C1 segment of cervical spinal cord (tissue), 14 donors: ENCODE measurements around the gene ZBTB46.
A peak's percentile ranks its signal among the peaks of the same experiment; 100 is the strongest.
"Not testable (repeated sequence)": the region's sequence is repeated elsewhere in the genome, so short reads cannot be mapped to it uniquely, and the experiment has no call there.

ENCODE experiments used
- DNase-seq, 14 donors: peaks; one replicate each; lab custom pipeline; 2025; lab: John Stamatoyannopoulos, UW

Gene ZBTB46

DNA sequence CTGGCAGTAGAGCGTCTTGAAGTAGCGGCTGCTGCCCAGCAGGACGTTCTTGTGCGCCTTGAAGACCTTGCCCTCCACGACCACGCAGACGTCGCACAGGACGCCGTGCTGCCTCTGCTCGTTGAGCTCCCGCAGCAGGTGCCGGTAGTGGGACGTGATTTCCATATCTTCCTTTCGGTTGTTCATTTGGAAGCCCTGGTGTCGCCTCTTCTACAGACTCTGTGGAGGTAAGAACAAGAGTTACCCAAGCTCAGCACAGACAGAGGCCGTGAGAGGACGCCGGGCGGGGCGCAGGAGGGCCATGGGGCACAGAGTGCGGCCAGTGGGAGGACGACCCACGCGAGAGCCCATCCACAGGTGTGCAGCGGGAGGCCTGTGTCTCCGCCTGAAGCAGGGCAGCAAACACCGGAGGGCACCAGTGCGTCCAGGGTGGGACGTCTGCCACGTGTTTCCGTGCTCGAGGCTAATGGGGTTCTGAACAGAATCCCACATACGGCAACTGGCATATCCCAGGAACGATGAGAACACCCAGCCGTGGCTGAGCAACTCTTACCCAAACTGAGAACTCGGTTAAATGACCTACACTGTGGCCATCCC lies 40.4 kb downstream of the ZBTB46 start:
- DNase-seq, result no peak

DNA sequence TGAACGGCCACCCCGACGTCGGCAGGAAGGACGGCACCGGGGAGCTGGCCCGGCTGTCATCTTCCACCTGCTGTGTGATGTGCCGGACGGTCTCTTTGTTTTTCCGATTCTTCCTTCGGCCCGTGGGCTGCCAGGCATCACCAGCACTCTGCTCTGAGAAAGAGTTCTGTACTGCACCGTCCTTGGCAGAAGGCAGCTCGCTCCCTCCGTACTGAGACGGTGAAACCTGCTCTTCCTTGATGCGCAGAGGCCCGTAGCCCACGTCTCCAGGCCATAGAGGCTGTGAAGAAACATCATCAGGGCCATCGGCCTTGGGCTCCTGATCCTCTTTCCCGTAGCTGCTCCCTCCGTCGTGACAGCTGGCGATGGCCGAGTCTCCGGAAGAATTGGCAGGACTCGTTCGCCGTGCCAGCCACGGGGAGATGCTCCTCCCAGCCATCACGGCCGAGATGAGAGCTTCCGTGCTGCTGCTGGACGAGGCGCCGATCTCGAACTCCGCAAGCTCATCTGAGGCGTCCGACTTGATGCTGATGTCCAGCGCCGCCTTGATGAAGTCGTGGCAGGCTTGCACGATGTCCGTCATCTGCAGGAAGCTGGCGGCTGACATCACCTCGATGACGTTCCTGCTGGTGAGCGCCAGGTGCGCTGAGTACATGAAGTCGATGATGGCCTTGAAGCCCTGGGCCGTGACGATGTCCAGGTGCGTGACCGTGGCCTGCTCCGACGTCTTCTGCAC lies 41.1 kb downstream of the ZBTB46 start:
- no peak for DNase-seq

DNA sequence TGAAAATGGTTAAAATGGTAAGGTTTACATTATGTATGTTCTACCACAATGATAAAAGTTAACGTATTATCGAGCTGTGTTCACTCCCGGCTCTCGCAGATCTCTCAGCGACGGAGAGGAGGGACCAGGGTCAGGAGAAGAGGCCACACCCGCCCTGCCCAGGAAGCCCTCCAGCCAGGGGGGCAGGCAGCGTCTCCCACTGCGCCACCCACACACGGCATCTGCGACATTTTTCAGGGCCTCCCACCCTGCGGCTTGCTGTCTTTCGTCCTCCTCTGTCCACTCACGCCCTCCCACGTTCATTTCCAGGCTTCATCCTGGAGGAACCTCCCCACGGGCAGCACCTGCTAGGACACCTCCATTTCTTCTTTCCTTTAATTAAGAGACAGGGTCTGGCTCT lies 43.3 kb downstream of the ZBTB46 start:
- DNase-seq, result no peak

DNA sequence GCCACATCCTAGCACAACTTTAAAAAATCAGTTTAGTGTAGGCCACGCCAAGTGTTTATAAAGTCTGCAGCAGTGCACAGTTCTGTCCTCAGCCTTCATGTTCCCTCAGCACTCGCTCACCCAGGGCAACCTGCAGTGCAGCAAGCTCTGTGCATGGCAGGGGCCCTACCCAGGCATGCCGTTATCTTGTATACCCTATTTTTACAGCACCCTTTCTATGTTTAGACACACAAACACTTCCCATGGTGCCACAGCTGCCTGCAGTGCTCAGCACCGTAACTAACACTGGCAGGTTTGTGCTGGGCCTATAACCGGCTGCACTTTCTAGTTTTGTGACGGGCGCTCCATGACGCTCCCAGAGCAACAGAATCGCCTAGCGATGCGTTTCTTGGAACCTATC lies 43.8 kb downstream of the ZBTB46 start:
- no peak for DNase-seq

DNA sequence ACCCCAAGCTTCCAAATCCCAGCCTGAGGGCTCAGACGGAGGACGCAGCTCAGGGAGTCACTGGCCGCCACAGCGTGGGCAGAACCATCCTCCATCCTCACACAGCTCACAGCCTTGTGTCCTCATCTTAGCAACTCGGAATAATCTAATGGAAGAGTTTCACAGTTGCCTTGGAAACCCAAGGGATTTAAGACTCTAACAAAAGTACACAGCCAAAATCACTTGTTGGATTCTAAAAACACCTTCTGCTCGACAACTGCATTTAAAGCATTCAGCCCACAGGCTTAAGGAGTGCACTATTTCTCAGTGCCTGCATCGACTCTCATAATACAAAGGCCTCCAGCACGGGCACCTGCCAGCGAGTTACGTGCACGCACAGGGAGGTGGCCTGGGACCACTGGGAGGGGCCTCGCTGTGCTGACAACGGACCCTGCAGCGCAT lies 45.4 kb downstream of the ZBTB46 start:
- DNase-seq, result no peak

DNA sequence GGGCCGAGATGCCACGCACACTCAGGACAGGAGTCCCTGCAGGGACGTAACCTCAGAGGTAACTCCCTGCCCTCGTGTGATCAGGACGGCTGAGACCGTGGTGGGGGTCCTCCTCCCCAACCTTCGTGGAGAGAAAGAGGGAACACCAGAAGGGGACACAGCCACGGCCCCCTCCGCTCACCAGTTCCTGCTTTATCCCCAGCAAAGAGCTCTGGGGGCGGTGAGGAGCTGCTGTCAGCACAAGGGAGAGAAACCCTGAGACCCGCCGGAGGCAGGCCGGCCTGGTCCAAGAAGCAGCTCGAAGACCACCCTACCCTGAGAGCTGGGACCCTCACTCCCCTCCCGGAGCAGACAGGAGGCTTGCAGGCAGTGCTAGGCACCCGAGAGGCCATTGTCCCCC lies 47.1 kb downstream of the ZBTB46 start:
- DNase-seq, result no peak

DNA sequence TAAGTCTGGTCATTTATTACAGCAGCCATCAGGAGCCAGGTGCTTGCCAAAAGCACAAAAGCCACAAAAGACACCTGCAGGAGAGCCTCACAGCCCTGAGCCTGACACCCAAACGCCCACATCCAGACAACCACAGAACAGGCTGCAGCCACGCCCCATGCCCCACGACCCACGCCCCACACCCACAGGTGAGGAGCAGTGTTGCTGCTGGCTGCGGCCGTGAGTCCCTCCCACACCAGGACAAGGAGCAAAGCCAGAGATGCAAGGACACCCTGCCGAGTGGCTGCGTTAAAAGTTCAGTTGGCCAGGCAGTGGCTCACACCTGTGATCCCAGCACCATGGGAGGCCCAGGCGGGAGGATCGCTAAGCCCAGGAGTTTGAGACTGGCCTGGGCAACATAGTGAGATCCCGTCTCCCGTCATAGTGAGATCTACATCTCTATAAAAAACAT lies 48.5 kb downstream of the ZBTB46 start:
- DNase-seq, result no peak

DNA sequence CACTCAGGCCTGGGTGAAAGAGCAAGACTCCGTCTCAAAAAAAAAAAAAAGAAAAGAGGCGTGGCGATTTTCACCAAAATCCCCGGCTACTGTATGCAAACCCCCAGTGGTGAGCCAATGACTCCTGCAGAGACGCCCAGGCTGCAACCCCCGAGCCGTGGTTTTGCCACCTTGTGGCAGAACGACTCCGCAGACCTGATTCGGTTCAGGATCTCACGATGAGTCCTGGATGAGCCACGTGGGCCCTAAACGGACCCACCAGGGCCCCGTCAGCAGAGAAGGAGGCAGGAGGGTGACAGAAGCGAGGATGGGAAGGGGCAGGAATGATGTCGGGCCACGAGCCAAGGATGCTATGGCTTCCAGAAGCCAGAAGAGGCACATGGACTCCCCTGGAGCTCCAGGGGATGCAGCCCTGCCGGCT lies 49.0 kb downstream of the ZBTB46 start:
- no peak for DNase-seq

DNA sequence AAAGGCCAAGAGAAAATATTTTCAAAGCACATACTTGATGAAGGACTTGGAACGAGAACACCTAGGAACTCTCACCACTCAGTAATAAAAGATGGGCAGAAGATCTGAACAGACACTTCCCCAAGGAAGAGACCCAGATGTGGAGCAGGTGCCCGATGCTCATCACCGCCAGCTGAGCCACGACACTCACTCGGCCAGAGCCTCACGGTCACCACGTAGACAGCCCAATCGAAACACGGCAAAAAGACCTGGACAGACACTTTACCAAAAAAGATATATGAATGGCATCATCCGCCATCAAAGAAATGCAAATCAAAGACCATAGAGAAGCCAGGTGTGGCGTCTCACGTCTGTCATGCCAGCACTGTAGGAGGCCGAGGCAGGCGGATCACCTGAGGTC lies 49.9 kb downstream of the ZBTB46 start:
- DNase-seq, result no peak

DNA sequence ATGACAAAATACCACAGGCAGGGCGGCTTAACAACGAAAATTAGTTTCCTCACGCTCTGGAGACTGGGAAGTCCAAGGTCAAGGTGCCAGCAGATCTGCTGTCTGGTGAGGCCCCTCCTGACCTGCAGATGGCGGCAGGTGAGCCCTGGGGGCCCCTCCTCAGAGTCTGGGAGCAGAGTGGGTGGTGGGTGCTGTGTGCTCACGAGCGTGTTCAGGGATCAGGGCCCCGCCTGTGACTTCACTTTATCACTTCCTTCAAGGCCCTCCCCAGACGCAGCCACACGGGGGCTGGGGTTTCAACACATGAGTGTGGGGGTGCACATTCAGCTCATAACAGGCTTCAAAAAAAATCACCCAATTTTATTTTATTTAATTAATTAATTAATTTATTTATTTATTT lies 52.2 kb downstream of the ZBTB46 start:
- DNase-seq, result no peak

DNA sequence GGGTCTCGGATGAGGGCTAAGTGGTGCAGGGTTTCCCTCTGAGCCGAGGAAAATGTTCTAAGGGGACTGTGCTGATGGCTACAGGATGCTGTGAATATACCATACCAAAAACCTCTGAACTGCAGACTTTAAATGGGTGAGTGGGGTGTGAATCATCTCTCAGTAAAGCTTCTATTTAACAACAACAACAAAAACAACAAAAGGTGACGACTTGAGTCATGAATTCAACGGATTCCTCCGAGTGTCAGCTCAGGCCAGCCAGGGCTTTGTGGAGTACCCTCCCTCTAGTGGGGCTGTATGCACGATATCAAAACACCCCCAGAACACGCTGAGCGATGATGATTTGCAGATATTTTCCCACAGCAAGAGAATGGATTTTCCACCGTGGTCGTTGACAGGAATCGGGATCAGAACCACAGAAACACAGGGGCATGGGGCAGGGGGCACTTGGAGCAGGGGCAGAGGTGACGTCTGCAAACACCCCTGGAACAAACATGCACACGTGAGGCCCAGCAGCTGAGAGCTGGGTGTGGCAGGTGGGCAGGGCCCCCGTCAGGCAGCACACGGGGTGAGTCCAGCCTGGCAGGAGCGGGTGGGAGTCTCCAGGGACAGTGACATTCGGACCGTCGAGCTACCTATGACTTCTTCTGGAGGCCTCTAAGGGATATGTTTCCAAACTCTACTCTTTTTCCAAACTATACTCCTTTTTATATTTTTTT lies 52.9 kb downstream of the ZBTB46 start:
- DNase-seq, result no peak

DNA sequence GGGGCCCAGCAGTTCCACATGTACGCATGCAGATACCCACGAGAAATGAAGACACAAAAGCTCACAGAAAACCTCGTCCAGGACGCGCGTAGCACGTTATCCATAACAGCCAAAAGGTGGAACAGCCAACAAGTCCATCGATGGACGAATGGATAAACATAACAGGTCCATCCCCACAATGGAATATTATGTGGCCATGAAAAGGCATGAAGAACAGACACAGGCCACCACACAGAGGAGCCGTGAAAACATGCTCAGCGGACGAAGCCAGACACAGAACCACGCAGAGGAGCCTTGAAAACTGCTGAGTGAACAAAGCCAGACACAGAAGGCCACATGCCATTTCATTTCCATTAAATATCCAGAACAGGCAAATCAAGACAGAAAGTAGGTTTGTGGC lies 53.5 kb downstream of the ZBTB46 start:
- DNase-seq, result no peak

DNA sequence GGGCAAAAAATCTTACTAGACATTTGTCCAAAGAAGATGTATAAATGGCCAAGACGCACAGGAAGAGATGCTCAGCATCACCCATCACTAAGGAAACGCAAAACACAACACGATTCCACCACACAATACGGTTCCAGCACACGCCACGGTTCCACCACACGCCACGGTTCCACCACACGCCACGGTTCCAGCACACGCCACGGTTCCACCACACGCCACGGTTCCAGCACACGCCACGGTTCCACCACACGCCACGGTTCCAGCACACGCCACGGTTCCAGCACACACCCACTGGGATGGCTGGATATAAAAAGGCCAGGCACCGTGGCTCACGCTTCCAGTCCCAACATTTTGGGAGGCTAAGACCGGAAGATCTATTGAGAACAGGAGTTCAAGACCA lies 54.2 kb downstream of the ZBTB46 start:
- DNase-seq, result not testable (repeated sequence)

DNA sequence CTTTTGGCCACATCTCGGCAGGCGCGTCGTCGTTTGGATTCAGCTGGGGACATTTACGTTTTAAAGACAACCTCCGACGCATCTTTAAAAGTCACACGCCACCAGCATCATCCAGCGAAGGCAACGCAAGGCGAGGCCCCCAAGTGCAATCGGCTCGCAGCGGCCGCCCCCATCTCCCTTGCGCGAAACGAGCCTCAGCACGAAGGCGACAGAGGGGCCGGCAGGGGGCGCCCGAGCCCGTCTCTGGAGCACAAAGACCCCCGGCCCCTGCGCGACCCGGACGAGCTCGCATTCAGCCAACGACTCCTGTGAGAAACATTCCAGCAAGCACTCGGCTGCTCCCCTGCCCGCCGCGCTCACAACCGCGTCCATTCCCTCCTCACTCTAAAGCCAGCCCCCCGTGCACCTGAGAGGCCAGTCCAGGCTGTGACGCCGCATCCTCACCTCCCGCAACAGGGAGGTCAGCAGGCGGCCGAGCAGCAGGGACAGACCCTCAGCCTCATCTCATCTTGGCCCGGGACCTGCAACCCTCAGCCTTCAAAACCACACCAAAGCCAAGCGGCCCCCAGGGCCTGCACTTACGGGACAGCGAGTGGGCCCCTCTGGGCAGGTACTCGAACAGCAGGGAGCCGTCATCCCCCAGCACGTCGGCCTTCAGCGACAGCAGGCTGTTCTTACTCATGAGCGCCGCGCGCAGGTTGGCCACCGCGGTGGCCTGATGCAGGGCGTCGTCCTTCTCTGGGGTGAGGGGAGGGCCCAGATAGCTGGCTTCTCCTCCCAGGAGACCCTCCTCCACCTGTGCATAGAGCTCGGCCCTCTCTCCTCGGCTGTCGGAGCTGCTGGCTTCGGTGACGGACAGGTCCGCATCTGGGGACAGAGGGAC lies 55.7 kb downstream of the ZBTB46 start:
- peak in 7 of 14 donors; percentile 9 to 37 (median 15) for DNase-seq

DNA sequence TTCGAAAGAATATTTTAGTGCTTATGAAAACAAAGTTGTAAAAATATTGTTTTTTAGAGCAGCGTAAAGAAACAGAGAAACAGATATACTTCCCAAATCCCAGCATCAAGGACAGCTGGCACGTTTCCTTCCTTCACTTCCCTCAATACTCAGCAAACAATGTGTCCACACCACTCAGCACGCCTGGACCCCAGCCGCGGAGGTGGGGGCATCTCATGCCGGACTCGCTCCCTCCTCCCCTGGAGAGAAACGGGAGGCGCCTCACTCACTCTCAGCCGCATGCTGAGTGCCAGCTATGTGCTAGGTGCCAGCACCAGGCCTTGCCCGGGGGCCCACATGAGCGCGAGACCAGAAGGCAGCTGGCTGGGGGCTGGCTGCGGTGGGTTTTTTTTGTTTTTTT lies 56.8 kb downstream of the ZBTB46 start:
- DNase-seq, result no peak

DNA sequence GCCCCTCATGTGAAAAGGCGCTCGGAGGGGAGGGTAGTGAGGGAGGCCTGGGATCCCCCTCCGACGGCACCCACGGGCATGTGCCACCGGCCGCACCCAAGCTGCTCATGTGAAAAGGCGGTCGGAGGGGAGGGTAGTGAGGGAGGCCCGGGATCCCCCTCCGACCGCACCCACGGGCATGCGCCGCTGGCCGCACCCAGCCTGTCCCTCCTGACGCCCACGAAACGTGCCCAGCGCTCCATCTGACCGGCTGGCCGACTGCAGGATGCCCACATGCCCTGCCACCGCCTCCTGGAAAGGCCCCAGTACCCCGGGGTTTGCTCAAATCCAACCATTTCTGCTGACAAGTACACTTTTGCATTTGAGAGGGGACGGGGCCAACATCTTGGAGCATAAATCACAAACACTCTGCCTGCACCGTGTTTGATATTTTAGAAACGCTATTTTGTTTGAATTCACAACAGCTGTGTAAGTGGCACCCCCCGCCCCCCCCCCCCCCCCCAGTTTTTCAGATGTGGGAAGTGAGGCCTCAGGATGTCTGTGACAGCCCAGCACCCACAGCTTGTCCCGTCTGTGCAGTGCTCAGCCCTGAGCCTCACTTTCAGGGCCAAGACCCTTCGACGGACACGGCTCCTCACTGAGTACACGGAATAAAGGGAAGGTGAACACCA lies 57.4 kb downstream of the ZBTB46 start:
- no peak for DNase-seq

DNA sequence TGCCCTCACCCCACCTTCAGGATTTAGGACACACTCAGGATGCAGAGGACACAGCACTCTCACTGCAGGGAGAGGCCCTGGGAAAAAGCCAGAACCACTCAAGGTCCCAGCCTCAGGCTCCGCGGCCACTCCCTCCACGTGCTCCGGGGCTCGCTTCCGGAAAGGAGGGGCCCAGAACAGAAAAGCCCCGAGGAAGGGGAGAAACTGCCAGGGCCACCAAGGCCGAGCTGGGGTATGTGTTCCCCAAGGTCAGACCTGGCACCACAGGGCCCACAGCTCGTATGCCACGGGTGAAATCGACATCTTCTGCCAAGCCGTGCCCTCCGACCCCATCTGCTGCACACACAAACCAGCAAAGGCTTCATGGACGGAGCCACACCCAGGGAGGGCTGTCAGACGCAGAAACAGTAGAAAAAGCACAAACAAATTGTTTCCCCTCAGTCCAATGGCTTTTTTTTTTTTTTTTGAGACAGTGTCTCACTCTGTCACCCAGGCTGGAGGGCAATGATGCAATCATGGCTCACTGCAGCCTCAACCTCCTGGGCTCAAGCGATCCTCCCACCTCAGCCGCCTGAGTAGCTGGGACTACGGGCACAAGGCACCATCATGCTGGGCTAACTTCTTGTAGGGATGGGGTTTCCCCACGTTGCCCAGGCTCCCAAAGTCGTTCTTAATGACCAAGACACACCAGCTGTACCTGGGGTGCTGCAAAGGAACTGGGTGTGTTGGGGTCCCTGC lies 58.1 kb downstream of the ZBTB46 start:
- DNase-seq, result no peak

DNA sequence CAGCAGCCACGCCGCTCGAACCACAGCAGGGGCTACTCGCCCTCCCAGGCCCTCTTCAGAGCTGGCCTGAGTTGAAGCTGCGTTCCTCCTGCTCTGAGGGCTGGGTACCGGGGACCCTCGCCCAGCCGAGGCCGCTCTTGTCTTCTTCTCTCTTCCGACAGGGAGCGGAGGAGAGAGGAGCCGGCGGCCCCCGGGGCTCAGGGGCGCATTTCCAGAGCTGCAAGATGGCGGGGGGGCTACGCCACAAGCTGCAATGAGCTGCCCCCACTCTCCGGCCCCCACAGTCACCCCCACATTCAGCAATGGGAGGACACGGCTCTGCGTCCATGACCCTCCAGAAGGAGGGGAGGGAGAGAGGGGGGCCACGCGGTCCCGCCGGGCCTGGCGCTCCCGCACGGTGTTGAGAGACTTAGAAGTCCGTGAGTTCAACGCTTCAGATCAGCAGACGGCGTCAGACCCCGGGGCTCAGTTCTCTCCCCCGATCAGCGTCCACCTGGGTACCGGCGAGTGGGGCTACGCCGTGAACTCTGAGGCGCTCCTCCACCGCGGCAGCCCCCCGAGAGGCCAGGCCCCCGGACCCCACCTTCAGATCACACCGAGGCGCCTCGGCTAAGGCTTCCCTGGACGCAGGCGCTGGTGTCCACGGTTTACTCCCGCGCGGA lies 59.9 kb downstream of the ZBTB46 start:
- no peak for DNase-seq

DNA sequence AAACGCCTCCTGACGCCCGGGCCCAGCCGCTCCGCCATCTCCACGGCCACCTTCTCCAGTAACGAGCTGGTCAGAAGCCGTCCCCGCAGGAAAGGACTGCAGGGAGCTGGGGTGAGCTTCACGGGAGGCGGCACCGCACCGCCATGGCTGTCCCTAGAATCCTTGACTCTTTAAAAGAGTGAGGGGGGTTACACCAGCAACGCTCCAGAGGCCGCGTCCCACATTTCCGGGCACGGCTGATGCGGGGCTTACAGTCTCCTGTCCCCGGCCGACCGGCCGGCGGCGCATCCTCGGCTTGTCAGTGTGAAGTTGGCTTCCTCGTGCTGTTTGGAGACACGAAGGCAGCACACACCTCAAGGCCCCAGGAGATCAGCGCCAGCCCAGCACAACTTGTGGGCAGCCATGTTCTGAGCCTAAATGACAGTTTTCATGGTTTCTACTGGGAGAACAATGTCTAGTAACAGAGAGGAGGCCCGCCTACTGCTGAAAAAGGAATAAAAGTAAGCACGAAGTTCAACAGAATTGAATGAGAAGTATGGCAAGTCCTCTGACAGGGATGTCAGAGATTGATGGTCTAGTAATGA lies 61.1 kb downstream of the ZBTB46 start:
- no peak for DNase-seq
